HL-60 (cell line): ENCODE results near the gene FBXW9.

ENCODE experiments used
- DNase-seq, 2 experiments: peaks; one replicate each; pipeline ENCODE4 v3.0.0-alpha.2; 2010 to 2020; ENCODE audit warnings: low read depth in 1 of 2, low spot score in 1 of 2
- H3K27ac ChIP-seq: fragments of 250-450 bp; sonication (Bioruptor Pico); replicated peaks from 2 replicates; pipeline ENCODE4 v1.5.1; 2020; ENCODE audit warnings: mild to moderate bottlenecking, moderate library complexity
- H3K27me3 ChIP-seq: fragments of 250-450 bp; sonication (Bioruptor Pico); 2 replicates; pipeline ENCODE4 v1.5.1; 2021; ENCODE audit warnings: mild to moderate bottlenecking, moderate library complexity; ENCODE audit not compliant: insufficient read depth, poor library complexity, severe bottlenecking
- H3K4me3 ChIP-seq: replicated peaks from 2 replicates; pipeline ENCODE4 v1.5.1; 2011; ENCODE audit warnings: mild to moderate bottlenecking, control low read depth, low read length; ENCODE audit not compliant: insufficient read depth
- GABPA ChIP-seq: IDR thresholded peaks from 2 replicates; pipeline ENCODE4 v1.6.1; 2012; ENCODE audit warnings: low read depth
- POLR2AphosphoS5 ChIP-seq: IDR thresholded peaks from 2 replicates; pipeline ENCODE4 v1.6.1; 2012; ENCODE audit warnings: low read depth
- SPI1 ChIP-seq: IDR thresholded peaks from 2 replicates; pipeline ENCODE4 v1.6.1; 2012; ENCODE audit warnings: low read depth, mild to moderate bottlenecking, borderline replicate concordance
- TF ChIP-seq, protein P1 (sequence below): IDR thresholded peaks from 2 replicates; pipeline ENCODE4 v1.6.1; 2012; ENCODE audit warnings: low read depth; ENCODE audit not compliant: insufficient replicate concordance
- TF ChIP-seq, protein P2 (sequence below): IDR thresholded peaks from one replicate; pipeline ENCODE4 v1.5.1; 2011; ENCODE audit warnings: low read length, control low read depth, inconsistent platforms; ENCODE audit not compliant: insufficient read depth

Gene FBXW9

DNA sequence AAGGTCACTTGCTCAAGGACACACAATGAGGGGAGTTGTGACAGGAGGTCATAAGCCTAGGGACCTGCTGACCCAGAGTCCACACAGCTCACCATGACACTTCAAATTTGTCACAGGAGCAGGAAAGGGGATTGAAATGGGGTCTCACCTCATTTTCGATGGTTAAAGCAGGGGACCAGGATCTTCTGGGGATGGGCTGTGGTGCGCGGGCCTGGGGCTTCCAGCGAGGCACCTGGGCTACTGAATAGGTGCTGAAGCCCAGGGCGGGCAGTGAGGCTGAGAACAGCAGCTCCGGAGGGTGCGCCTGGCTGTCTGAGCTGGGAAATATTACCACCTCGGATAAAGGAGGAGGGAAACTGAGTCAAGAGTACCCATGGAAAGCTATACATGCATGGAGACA lies 40.9 kb downstream of the FBXW9 start:
- H3K27ac ChIP-seq: no peak overlapping the region
- DNase-seq: no peak
- no peaks in the 10 kb centered on the region for H3K27me3 ChIP-seq
- TF ChIP-seq, protein P1, sequence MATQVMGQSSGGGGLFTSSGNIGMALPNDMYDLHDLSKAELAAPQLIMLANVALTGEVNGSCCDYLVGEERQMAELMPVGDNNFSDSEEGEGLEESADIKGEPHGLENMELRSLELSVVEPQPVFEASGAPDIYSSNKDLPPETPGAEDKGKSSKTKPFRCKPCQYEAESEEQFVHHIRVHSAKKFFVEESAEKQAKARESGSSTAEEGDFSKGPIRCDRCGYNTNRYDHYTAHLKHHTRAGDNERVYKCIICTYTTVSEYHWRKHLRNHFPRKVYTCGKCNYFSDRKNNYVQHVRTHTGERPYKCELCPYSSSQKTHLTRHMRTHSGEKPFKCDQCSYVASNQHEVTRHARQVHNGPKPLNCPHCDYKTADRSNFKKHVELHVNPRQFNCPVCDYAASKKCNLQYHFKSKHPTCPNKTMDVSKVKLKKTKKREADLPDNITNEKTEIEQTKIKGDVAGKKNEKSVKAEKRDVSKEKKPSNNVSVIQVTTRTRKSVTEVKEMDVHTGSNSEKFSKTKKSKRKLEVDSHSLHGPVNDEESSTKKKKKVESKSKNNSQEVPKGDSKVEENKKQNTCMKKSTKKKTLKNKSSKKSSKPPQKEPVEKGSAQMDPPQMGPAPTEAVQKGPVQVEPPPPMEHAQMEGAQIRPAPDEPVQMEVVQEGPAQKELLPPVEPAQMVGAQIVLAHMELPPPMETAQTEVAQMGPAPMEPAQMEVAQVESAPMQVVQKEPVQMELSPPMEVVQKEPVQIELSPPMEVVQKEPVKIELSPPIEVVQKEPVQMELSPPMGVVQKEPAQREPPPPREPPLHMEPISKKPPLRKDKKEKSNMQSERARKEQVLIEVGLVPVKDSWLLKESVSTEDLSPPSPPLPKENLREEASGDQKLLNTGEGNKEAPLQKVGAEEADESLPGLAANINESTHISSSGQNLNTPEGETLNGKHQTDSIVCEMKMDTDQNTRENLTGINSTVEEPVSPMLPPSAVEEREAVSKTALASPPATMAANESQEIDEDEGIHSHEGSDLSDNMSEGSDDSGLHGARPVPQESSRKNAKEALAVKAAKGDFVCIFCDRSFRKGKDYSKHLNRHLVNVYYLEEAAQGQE: no peak
- TF ChIP-seq, protein P2, sequence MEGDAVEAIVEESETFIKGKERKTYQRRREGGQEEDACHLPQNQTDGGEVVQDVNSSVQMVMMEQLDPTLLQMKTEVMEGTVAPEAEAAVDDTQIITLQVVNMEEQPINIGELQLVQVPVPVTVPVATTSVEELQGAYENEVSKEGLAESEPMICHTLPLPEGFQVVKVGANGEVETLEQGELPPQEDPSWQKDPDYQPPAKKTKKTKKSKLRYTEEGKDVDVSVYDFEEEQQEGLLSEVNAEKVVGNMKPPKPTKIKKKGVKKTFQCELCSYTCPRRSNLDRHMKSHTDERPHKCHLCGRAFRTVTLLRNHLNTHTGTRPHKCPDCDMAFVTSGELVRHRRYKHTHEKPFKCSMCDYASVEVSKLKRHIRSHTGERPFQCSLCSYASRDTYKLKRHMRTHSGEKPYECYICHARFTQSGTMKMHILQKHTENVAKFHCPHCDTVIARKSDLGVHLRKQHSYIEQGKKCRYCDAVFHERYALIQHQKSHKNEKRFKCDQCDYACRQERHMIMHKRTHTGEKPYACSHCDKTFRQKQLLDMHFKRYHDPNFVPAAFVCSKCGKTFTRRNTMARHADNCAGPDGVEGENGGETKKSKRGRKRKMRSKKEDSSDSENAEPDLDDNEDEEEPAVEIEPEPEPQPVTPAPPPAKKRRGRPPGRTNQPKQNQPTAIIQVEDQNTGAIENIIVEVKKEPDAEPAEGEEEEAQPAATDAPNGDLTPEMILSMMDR: no peak
- no peak for TF ChIP-seq GABPA
- TF ChIP-seq SPI1: no peak
- TF ChIP-seq POLR2AphosphoS5: no peak
- no peak overlapping the region for H3K4me3 ChIP-seq

DNA sequence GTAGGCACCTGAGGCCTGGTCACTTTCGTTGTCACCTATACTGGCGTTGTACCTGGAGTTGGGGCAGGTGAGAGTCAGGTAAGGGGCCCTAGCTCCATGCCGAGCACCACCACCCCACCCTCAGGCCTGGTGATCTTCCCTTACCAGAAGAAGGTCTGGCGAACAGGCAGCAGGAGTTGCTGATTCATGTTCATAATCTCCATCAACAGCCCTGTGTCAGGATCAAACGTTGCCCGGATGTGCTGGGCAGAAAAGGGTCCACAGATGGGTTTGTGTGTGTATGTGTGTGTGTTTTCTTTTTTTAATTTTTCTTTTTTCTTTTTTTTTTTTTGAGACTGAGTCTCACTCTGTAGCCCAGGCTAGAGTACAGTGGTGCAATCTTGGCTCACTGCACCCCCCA lies 44.2 kb downstream of the FBXW9 start:
- TF ChIP-seq SPI1 (no peak), POLR2AphosphoS5 (no peak), GABPA (no peak)
- TF ChIP-seq, protein P1: no peak
- TF ChIP-seq, protein P2: no peak
- no peak for DNase-seq
- H3K27ac ChIP-seq: no peak overlapping the region
- H3K4me3 ChIP-seq: no peak overlapping the region
- H3K27me3 ChIP-seq: no peaks in the 10 kb centered on the region

DNA sequence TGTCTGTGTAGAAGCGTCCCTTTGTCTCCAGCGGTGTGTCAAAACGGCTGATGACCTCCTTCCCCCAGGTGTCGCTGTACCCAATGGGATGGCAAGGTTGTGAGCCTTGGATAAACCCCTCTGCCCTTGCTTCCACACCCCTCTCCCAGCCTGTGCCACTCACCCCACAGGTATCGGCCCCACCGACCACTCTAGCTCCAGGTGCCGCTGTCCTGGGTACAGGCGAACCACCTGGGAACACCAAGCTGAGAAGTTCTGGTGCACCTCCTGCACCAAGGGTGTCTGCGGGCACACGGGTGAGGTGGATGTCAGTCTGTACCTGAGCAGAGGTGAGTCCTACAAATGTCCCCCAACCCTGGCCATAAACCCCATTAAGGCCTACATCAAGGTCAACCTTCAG lies 46.5 kb downstream of the FBXW9 start:
- no peak for DNase-seq
- Histone ChIP-seq H3K27ac (no peak overlapping the region), H3K27me3 (no peaks in the 10 kb centered on the region), H3K4me3 (no peak overlapping the region)
- TF ChIP-seq SPI1 (no peak), POLR2AphosphoS5 (no peak), GABPA (no peak)
- TF ChIP-seq, protein P2: no peak
- TF ChIP-seq, protein P1: no peak
